ENCODE results near the gene ACADS.
A peak's percentile ranks its signal among the peaks of the same experiment; 100 is the strongest.

Gene ACADS

DNA sequence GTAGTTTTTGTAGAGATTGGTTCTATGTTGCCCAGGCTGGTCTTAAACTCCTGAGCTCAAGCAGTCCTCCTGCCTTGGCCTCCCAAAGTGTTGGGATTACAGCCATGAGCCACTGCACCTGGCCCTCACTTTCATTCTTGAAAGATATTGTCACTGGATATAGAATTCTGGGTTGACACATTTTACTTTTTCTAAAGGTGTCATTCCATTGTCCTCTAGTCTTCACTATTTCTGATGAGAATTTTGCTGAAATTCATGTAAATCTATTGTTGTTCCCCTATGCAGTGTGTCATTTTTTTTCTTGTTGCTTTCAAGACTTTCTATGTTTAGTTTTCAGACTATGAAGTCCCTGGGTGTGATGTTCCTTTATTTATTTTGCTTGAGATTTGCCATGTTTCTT is 29.2 kb downstream of the ACADS start:
- no peak for DNase-seq (ENCODE audit: low read depth in 1 of 2, low spot score in 1 of 2)

DNA sequence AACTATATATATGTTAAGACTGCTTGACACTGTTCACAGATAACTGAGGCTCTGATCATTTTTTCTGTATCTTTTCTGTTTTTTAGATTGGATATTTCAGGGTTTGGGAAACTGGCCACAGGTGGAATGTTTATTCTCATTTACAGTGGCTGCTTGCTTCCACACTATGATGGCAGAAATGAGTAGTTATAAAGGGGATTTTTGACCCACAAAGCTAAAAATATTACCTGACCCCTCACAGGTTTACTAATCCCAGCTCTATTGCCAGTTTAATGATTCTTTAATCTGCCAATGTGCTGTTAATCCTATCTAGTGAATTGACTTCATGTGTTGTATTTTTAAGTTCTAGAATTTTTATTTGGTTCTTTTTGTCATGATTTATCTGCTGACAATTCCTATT is 29.6 kb downstream of the ACADS start:
- no peak for DNase-seq (ENCODE audit: low read depth in 1 of 2, low spot score in 1 of 2)

DNA sequence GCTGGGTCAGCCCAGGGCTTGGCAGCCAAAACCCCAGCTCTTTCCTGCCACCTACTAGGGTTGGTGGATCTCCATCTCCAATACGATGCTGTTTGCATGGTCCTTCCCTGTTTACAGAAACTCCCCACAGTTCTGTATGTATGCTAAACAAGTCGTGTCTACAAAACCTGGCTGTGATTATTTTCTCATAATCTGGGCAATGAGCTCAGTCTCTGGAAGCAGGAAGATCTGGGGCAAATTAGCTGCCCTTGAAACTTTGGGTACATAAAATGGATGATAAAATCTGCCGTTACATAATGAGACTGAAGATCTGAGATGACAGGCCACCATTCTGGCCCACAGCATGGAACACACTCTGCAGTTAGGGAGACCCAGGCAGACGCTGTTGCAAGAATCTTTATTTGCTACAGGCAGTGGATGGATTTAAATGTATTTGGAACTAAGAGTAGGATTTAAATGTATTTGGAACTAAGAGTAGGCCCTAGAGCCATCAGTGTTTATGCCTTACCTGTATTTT is 31.7 kb downstream of the ACADS start:
- no peak for DNase-seq (ENCODE audit: low read depth in 1 of 2, low spot score in 1 of 2)

DNA sequence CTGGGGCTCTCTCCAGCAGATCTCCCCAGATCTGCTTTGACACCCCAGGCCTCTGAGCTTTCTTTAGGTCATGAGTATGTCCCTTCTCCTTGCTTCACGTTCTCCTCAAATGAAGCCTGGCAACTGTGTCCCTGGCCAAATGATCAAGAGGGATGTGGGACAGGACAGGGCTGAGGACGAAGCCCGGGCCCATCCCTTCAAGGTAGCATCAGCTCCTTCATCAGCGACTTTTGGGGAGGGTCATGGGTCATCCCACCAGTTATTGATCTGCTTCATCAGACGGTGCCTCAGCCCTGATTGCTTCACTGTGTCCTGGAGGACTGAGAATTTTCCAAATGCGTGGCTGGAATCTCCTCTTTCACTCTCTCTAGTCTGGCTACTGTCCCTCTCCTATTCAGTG is 32.3 kb downstream of the ACADS start:
- no peak for DNase-seq (ENCODE audit: low read depth in 1 of 2, low spot score in 1 of 2)

DNA sequence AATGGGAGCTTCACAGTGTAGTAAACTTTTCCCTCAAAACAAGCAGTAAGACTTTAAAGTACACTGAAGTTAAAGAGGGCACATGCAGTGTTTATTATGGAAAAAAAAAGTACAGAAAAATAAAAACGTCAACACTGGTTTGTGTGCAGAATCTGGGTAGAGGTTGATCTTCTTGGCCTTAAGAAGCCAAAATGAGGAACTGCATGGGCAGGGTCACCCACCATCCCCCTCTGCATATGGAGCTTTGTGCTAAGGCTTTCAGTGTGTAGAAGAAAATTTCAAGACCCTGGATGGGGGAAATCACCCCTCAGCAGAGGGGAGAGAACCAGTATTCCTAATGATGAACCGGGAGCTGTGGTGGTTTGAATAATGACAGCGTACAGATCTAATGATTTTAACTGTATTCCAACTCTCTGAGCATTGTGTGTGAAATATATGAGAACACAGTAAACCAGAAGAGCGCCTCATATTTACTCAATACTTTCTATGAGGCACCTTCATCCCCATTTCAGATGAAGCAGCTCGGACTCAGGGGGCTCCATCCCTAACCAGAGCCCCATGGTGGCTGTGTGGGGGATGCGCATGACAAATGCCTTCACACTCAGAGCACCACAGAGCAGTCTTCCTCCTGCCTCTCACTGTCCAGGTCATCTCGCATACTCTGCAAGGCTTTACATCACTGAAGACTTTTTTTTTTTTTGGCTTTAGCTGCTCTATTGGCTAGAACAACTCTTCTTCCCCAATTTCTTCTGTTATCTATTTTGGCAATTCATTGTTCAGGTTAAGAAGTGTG is 33.4 kb downstream of the ACADS start:
- DNase-seq (ENCODE audit: low read depth in 1 of 2, low spot score in 1 of 2) = no peak

DNA sequence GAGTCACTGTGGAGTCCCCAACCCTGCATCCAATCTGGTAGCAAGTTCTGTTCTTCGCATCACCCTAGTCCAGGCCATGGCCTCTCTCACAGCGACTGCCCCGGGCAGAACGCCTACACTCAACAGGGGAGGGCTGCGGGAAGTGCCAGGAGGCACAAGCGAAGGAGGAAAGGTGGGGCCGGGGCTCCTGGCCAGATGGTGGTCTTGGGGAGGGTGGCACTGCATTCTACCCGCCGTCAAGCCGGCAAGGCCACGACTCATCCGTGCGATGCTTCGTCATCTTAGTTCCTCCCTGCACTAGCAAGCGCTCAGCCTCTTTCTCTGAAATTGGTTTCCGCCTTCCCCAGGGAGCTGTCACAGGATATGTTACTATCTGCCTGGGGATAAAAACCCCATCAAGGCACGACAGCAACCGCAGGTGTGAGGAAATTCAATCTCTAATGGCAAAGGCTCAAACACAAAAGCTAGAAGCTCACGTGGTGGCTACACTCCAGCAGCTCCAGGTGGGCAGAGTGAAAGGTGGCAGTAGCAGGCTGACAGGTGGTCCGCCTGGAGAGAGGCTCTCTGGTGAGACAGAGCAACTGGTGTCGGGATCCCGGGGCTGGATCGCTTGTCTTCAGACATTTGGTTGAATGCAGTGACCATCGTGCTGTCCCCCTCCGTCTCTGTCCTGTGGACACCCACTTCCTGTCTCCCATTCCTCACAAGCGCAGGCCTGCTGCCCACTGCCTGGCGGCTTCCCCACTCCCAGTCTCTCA is 34.1 kb downstream of the ACADS start:
- DNase-seq (ENCODE audit: low read depth in 1 of 2, low spot score in 1 of 2) = no peak

DNA sequence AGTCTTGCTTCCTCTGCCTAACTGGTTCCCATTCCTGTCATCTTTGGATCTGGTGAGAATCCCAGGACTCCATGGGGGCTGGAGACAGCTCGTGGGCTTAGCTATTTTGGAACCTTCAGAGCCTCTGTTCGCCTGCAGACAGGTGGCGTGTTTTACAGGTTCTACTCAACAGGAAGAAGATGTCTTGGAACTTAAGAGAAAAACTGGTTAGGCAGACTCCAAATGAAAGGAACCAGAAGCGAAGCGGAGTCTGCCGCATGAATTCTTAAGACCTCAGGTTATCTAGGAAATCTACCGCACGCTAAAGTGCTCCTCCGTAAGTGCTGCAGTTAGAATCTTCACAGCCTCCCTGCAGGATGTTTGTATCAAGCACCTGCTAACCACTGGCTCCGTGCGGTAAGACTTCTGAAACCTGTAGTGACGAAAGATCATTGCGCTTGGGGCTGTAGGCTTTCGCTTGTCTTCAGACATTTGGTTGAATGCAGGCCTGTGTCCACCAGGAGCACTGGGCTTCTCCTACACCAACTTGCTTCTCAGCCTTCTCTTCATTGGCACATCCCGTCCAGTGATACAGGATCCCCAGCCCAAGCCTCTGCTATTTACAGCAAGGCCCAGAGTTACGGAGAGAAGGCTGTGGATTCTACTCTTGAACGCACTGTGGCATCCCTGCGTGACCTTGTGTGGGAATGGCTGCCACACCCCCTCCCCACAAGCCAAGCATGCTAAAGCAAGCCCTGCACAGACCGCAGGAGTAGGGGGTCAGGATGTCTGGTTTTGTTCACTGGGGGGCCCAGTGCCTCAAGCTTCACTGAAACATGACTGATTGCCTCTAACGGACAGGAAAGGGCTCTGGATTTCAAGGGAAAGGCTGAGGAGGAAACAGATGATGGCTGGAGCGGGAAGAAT is 35.0 kb downstream of the ACADS start:
- DNase-seq (ENCODE audit: low read depth in 1 of 2, low spot score in 1 of 2) = no peak

DNA sequence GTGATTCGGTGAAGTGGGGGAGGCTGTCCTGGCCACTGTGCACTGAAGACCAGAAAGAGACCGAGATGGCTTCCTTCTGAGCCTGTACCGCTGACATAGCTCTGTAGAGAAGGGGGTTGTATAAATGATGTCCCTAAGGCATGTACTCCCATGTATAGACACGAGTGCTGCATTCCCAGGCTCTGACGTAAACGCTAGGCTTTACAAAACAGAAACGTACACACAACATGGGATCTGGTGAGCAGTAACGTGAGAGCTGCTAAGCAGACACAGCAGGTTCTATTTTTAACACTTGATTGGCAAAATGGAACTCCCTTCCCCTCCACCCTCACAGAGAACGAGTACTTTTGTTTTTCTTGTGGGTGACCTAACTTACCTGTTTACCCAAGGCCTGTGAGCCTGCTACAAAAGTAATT is 35.9 kb downstream of the ACADS start:
- DNase-seq (ENCODE audit: low read depth in 1 of 2, low spot score in 1 of 2) = no peak

DNA sequence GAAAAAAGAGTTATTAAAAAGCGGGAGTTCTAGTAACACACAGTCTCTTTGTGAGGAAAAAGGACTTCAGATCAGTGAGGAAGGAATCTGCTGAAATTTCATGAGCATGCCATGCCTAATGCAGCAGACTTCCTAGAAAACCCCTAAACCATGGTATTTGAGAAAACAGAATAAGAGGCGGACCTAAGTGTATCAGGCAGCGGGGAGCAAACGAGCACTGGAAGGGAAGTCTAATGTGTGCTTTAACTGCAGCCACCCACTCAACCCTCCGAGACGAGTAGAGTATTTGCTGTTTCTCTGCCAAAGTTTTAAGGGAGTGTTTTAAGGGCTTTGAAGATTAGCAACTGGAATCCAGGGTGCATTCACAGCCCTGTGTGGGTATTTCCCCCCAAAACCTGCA is 36.5 kb downstream of the ACADS start:
- DNase-seq (ENCODE audit: low read depth in 1 of 2, low spot score in 1 of 2) = no peak

DNA sequence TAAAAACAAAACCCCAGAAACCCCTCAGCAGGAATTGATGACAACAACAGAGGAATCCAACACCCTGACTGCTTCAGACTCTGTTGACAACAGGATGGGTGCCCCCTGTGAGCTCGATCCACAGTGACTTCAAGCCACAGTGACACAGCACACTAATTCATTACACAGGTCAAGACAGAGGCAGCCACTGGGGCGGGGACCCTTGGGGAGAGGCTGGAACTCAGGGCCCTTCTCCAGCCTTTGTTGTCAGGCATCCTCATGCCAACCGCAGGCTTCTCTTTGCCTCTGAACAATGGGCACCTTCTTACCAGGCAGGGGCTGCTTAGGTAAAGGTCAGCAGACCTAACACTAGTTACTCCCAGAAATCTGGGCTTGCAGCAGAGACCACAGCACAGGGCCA is 37.6 kb downstream of the ACADS start:
- no peak for DNase-seq (ENCODE audit: low read depth in 1 of 2, low spot score in 1 of 2)

DNA sequence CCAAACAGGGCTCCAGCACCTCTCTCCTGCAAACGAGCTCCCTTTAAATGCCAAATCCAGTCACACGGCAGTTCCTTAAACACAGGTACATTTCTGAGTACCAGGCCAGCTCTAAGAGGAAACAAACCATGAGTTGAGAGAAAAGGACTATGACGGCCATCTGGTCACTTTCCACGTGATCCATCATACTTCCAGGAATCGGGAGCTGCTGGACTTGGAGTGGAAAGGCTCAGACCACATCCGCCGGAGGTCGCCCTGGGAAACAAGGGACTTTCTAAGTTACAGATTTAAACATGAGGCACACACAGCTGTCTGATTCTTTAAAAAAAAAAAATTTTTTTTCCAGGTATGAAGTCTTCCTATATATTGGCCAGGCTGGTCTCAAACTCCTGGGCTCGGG is 39.2 kb downstream of the ACADS start:
- DNase-seq (ENCODE audit: low read depth in 1 of 2, low spot score in 1 of 2) = no peak

DNA sequence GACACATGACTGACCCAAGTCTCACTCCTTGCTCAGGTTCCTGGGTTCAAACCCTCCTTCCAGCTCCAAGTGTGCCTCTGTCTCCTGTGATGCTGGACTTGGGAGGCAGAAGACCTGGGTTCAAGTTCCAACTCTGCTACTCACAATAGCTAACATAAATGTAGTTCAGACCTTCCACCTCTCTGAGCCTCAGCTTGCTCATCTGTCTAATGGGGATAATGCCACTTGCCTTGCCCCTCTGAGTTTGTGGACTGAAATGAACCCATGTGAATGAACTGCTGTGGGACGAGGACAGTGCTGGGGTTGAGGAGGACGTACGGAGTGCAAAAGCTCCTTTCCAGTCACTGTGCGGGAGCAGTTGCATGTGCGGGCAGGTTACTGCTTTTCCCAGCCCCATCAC is 40.9 kb downstream of the ACADS start:
- no peak for DNase-seq (ENCODE audit: low read depth in 1 of 2, low spot score in 1 of 2)

DNA sequence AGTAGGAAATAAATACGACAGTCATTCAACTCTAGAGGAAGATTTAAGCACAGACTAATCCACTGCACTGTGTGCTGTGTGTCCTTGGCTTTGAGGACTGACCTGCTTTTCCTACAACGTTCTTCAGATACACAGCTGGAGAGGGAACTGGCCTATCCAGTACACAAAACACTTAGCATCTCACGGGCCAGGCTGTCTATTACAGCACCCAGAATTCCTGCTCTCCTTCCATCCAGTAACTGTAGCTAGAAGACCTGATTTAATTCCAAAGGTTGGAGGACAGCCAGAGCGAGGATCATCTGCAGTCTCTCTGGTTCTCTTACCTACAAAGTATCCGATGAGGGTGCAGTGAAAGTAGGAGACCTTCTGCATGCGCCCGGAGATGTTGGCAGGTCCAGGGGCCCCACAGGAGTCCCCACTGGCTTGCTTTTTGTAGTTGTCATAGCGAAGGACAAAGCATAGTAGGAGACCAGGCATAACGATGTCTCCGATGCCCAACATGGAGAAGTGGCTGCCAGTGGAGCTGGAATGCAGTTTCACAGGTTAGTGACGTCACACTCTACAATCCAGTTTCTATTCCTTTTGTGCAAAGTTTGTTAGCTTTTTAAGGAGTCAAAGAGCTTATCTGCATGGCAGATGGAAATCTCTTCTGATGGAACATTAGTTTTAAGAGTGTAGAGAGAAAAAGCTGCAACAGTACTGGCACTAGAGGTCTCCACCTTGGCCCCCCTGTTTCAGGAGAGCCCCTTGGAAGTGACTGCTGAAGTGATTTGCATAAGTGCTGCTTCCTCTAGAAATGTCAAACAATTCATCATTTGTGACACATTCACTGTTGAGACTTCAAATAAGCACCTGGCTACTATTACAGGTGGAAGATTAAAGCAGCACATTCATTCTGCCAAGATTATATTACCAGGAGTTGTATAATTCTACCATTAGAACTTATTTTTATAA is 41.7 kb downstream of the ACADS start:
- no peak for DNase-seq (ENCODE audit: low read depth in 1 of 2, low spot score in 1 of 2)

DNA sequence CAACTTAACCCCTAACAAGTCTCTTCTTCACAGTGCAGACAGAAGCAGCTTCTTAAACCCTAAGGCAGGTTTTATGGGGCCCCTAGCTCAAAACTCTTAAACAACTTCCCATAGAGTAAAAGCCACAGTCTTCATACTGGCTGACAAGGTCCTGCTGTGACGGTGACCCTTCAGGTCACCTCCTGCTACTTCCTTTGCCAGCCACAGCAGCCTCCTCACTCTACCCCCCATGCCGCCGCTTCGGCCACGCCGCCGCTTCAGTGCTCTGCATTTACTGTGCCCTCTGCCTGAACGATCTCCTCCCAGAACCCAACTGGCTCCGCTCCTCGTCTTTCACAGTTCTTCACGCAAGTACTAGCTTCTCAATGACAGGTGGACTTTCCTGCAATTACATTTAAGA is 45.5 kb downstream of the ACADS start:
- DNase-seq (ENCODE audit: low read depth in 1 of 2, low spot score in 1 of 2) = no peak

DNA sequence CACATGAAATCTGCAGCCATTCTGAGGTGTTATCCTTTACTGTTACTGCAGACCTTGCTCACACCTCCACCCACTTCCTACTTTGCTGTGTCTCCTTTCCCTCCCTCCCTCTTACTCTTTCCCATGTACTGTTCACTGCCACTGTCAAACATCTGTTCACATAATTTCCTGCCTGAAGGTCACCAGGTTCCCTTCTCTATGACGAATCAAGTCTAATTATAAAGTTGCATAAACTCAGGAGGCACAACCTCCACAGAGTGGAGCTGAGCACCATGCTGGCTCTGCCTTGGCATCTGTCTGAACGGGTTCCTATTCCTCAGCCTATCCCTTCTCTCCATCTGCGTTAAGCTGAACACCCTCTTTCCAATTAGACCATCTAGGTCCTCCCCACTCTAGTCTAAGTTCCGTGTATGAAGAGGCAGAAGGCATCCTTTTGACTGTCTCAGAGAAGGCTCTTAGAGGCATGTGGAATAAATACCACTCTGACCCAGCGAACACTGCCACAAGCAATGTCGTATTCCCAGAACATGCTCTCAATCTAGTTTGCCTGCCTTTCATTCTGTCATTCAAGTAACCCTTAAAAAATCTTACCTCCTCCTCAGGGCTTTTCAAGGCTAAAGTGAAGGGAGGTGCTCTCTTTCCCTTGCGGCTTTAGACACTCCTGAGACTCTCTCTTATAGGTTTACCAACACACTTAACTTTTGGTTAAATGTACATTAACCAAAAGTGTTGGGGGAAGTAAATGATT is 48.7 kb downstream of the ACADS start:
- DNase-seq (ENCODE audit: low read depth in 1 of 2, low spot score in 1 of 2) = no peak

DNA sequence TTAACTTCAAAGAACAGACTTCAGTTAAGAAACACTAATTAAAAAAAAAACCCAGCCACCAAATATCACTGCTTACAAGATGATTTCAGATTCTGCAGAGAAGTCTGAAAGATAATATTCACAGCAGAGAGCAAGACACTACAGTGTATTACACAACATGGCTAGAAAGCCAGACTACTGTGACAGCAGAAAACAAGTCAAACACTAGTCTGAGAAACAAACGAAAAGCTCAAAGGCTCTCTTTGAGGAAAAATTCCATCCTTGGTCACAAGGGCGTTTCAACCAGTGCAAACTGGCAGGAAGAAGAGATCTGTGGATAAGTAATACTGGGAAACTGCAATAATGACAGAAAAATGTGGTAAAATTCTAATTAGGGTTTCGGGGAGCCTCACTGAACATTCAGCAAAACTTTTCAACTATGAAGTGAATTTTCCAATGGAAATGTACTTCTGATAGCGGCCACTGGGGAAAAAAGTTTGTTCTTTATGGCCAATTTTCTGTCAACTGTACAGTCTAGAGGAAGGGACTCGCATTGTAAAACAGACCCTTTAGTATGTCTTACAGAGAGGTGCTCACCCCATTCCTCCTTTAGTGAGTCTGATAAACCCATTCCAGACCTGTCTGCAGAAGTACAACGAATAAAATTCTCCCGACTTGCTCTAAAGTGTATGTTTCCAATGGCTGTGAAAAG is 50.4 kb downstream of the ACADS start:
- no peak for DNase-seq (ENCODE audit: low read depth in 1 of 2, low spot score in 1 of 2)

DNA sequence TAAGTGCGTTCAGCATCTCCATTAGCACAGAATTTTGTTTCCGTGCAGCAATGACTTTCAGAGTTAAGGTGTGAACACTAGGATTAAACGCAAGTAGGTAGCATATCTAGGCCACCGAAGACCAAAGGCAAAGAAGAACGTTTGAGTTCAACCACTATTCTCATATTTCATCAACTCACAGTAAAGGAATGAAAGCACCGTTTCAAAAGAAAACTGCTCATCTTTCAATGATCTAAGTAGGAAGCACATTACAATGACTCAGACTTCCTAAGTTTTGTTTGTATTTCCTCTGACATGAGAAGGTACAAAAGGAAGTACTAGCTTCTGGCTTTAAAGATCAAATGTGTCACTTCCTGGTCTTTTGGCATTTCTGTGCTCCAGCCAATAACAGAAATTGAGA is 57.6 kb downstream of the ACADS start:
- DNase-seq (ENCODE audit: low read depth in 1 of 2, low spot score in 1 of 2) = peak in 1 of 2 donors; percentile 27

DNA sequence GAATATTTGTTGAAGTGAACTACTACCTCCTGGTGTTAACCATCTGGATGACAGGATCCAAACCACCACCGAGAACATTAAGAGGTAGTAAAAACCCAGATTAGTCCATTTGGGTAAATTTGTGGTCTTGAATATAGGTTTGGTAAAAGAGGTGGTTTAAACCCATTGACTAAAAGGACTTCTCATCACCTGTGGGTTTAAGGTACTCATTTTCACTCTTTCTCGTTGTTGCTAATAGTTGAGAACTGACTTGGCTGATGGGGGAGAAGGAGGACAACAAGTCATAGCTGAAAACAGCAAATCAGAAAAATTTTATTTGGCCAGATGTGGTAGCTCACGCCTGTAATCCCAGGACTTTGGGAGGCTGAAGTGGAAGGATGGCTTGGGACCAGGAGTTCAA is 59.2 kb downstream of the ACADS start:
- DNase-seq (ENCODE audit: low read depth in 1 of 2, low spot score in 1 of 2) = no peak

DNA sequence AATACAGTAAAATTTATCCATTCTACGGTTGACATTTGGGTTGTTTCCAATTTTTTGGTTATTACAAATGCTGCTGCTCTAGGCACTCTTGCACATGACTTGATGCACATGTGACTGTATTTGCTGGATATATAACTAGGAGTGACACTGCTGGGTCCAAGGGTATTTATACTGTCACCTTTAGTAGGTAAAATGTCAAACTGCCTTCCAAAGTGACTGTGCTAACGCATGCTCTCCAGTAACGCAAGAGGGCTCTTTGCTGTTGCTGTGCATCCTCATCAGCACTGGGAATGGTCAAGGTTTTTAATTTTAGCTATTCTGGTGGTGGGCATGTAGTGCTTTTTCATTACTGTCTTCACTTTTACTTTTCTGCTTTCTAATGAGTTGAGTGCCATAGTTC is 62.3 kb downstream of the ACADS start:
- no peak for DNase-seq (ENCODE audit: low read depth in 1 of 2, low spot score in 1 of 2)
